HG03521 (cell line): ENCODE results near the gene CETN2.

Source experiments
- ATAC-seq: cut with Tn5 transposase; IDR thresholded peaks from one replicate; pipeline ENCODE4 v1.9.1; 2021; ENCODE audit warnings: mild to moderate bottlenecking, moderate library complexity; ENCODE audit not compliant: unreplicated experiment

Gene CETN2

DNA sequence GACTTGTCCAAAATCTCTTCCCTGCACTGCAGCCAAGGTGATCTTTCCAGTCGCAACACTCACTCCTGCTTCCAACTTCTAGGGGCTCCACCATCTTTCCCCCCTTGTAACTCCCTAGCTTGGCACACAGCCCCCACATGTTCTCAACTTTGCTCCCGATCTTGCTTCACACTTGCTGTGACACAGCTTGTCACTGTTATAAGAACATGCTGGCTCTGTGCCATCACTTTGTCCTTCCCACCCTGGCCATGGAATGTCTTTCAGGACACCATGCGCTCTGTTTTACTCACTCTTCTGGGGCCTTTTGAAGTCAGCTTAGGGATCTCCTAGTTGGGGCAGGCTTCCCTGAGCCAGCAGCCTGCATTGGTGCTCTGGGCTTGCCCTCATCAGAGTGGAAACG, 2.8 kb upstream of the CETN2 start:
- no peak for ATAC-seq

- ATAC-seq: no peak
Observed at GRCh38 chrX:152832520-152832919, 2.0 kb upstream of the CETN2 start.

- no peak for ATAC-seq
Observed at GRCh38 chrX:152831391-152831790, 834 bp upstream of the CETN2 start.

- ATAC-seq: no peak
Observed at GRCh38 chrX:152824841-152825374, 5.6 kb downstream of the CETN2 start.

- no peak for ATAC-seq
Observed at GRCh38 chrX:152823657-152824056, 6.9 kb downstream of the CETN2 start.

DNA sequence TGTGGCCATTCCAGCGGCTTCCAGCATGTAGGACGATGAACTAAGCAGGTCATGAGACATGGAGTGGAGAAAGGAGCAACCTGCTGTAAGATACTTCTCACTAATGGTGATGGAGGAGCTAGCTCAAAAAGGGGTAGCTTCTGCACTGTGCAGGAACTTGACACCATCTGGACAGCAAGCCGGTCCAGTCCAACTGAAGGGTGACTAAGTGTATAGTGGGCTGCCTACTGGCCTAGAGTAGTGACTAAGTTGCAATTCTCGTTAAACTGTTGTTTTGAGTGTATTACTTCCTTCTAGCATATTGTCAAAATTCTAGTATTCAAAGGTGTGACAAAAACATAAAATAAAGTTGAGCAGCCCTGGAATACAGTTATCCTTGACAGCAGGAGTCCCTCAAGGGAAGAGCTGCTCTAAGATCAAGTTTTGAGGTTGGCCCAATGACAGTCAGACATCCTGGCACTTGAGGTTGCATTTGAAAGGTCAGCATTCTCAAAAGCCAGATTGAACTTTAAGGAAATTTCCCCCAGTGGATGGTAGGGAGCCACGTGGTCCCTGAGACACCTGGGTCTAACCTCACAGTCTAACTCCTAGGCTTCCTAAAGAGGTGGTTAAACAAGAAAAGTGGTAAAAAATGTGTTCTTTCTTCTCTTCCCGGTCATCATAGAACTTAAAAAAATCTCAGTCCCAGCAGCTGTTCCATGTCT, 8.0 kb downstream of the CETN2 start:
- ATAC-seq: no peak

GRCh38 chrX:152821145-152821765, 9.3 kb downstream of the CETN2 start:
- no peak for ATAC-seq

- no peak for ATAC-seq
Observed at GRCh38 chrX:152819732-152820131, 10.8 kb downstream of the CETN2 start.

DNA sequence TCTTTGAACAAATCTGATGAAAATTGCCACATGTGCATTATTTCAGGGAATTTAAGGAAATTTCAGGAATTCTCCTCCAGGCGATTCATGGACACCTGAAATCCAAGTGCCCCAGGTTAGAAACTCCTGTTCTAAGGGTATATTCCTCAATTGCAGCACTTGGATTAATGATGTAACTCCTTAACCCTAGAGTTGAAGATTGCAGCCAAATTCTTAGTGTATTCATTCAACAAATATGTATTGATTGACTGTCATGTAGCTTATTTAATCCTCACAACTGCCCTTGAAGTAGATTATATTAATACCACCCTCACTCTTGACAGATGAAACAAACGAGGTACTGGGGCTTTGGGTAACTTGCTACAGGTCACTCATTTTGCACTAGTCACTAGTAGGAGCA, 11.3 kb downstream of the CETN2 start:
- no peak for ATAC-seq

- no peak for ATAC-seq
Observed at GRCh38 chrX:152818356-152818755, 12.2 kb downstream of the CETN2 start.

- ATAC-seq: no peak
Observed at GRCh38 chrX:152817078-152817764, 13.3 kb downstream of the CETN2 start.

DNA sequence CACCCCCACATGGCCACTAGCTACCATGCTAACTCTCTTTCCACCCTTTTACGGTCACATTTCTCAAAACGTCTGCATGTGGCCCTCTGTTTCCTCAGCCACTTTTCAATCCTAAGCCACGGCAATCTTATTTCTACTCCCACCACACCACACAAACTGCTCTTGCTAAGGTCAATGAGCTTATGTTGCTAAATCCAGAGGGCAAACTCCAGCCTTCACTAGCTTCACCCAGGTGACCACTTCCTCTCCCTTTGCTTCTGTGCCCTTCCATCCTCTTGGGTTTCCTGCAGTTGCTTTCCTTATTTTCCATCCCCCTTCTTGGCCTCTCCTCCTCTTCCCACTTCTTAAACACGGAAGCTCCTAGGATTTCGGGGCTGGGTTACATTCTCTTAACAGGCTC, 16.5 kb downstream of the CETN2 start:
- ATAC-seq: no peak

- ATAC-seq: no peak
Observed at GRCh38 chrX:152813206-152813605, 17.4 kb downstream of the CETN2 start.

- ATAC-seq: no peak
Observed at GRCh38 chrX:152810403-152810802, 20.2 kb downstream of the CETN2 start.

- no peak for ATAC-seq
Observed at GRCh38 chrX:152806035-152806434, 24.5 kb downstream of the CETN2 start.

DNA sequence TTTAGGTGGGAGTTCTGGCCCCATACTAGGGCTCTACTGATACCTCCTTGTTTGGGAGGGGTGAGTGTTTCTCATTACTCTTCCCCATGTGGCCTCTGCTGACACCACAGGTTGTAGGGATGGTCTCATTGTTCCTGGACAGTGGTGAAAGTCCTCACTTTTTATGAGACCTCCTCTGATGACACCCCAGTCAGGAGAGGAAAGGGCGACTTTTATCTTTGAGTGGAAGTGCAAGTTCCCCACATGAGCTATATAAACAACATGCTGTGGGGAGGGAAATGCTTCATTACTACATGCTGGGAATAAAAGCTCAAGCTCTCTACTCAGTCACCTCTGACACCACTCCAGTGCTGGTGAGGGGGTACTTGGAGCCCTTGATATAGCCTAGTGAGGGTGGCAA, 31.6 kb downstream of the CETN2 start:
- ATAC-seq: no peak

DNA sequence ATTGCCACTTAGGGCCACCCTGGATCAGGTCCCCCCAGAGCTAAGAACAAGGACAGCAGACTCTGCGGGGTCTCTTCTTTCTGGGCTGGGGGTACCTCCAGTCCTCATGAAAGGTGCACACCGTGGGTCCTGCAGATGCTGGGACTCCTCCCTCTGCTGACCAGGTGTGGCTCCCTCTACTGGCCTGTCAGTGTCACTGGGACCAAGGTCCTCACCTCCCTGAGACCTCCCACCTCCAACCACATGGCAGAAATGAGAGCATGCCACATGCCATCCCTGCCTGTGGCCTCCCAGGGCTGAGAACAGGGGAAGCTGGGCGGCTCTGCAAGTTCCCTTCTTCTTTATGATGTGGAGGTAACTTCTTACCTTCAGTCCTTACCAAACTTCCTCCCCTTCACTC, 43.5 kb downstream of the CETN2 start:
- peak; percentile 81 for ATAC-seq
